GM13977 (cell line): Measurements from ENCODE around the gene BCORL1.

ENCODE experiments used
- DNase-seq: peaks from one replicate; pipeline ENCODE4 v3.0.0; 2012; ENCODE audit warnings: low spot score
- CTCF ChIP-seq: IDR thresholded peaks from 2 replicates; pipeline ENCODE4 v1.5.1; 2012; ENCODE audit warnings: mild to moderate bottlenecking, control low read depth; ENCODE audit not compliant: insufficient read depth; ENCODE audit errors: extremely low read depth, missing control alignments
- in situ Hi-C: fragments of 300-500 bp; cut with MboI; formaldehyde crosslinking; loops from one replicate; pipeline ENCODE4 v1.12.0; 2022; ENCODE audit warnings: low sequenced_read_pairs, low pct_unique_long_range_greater_than_20kb, mixed read lengths, inconsistent platforms; ENCODE audit not compliant: unreplicated experiment

Gene BCORL1

DNA sequence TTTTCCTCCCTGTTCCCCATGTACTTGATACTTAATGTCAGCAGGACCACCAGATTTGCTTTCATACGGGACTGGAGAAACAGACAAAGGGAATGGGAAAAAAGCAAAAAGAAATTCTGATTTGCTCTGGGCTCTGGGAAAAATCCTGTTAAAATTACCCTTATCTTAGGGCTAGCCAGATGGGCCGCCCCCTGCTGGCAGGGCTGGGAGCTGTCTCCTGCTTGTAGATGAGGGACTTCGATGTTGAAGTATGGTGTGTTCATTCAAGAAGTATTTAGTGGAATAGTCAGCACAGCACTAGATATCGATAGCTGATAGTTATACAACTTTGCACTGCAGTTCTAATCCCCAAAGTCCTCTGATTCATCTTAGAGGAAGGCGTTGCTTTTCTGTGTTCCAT, 45.8 kb downstream of the BCORL1 start:
- peak; percentile 74 for TF ChIP-seq CTCF
- in situ Hi-C loops, result no loop called here
- no peak for DNase-seq

- in situ Hi-C loops, result no loop called here
- DNase-seq, result no peak
- no peak for TF ChIP-seq CTCF
These were observed 48.4 kb downstream of the BCORL1 start for GRCh38 chrX:130030826-130031225.

GRCh38 chrX:130032552-130032951, 50.1 kb downstream of the BCORL1 start:
- DNase-seq, result no peak
- in situ Hi-C loops, result no loop called here

GRCh38 chrX:130034178-130034577, 51.7 kb downstream of the BCORL1 start:
- TF ChIP-seq CTCF, result no peak
- in situ Hi-C loops, result no loop called here
- no peak for DNase-seq

More at GRCh38 chrX:130032552-130032951, 50.1 kb downstream of the BCORL1 start:
- TF ChIP-seq CTCF, result no peak

DNA sequence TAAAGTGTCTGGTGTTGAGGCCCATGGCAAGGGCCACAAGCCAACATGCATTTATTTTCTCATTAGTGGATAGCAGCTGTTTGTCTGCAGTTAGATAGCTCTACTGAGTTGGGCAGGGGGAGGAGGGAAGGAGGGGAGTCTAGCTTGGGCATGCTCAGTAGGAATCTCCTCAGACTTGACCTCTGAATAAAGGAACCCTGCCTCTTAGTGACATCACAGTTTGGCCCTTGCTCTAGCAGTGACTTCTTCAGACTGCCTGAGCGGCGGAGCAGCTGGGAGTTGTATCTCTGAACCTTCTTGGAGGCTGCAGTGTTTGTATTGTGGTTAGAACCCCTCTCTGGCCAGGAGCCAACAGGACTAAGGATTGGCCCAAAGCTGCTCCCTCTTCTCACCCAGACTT, 57.4 kb downstream of the BCORL1 start:
- in situ Hi-C loops, result no loop called here
- no peak for TF ChIP-seq CTCF
- no peak for DNase-seq

- no peak for TF ChIP-seq CTCF
- DNase-seq, result no peak
- in situ Hi-C loops, result no loop called here
These were observed 65.0 kb downstream of the BCORL1 start for GRCh38 chrX:130047416-130047815.

DNA sequence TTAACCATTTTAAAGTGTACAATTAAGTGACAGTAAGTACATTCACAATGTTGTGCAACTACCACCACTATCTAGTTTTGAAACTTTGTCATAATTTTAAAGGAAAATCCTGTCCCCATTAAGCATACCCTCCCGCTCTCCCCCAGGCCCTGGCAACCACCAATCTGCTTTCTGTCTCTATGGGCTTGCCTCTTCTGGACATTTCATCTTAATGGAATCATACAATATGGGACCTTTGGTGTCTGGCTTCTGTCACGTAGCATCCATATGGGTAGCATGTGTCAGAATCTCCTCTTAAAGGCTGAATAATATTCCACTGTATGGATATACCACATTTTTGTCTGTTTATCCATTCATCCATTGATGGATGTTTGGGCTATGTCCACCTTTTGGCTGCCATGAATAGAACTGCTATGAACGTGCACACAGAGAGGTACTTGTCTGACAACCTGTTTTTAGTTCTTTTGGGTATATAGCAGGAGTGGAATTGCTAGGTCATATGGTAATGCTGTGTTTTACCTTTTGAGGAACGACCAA, 66.3 kb downstream of the BCORL1 start:
- no peak for TF ChIP-seq CTCF
- DNase-seq, result no peak
- in situ Hi-C loops, result no loop called here
